ENCODE data around the gene EIF3CL. TPM values are rescaled to one million over a fixed set of nuclear protein-coding genes. Genes with fewer than 3 reads are reported as not detected.

EIF3CL gene
- total and polyA plus RNA-seq, 10 donors, result 26.9 to 189 (median 42.3) TPM

Small RNA genes within 50 kb of the gene (microRNA-seq; reads per million reads assigned to microRNA genes)
- 0 reads per million in 3 donors for gene MIR6862-1

Small RNA genes within 50 kb of the gene (small RNA-seq; reads per million reads assigned to genes)
- gene AC138904.2 (0 reads per million in 4 donors), gene MIR6862-1 (0 reads per million in 4 donors)

Other genes starting within 250 kb of the EIF3CL start
- gene XPO6, start 191.9 kb downstream of the EIF3CL start, total RNA-seq, result 100 to 1,000 TPM; 259 to 517 (median 343) TPM
- 100 to 1,000 TPM in 2 of 3 donors, 10 to 100 TPM in 1; 96.9 to 150 (median 132) TPM for gene XPO6, start 191.9 kb downstream of the EIF3CL start, polyA plus RNA-seq
- gene SBK1, start 111.3 kb downstream of the EIF3CL start, total RNA-seq, result 1 to 10 TPM; 1.0 to 2.8 (median 2.1) TPM
- under 1 TPM; 0.30 to 0.70 (median 0.46) TPM for gene SBK1, start 111.3 kb downstream of the EIF3CL start, polyA plus RNA-seq
- gene NPIPB6, start 40.3 kb downstream of the EIF3CL start, total RNA-seq, result 10 to 100 TPM in 2 of 7 donors, 1 to 10 TPM in 3, under 1 TPM in 1, not detected in 1; 0.36 to 12.5 (median 6.0) TPM
- 1 to 10 TPM in 1 of 3 donors, under 1 TPM in 2; 0.58 to 1.0 (median 0.59) TPM for gene NPIPB6, start 40.3 kb downstream of the EIF3CL start, polyA plus RNA-seq
- under 1 TPM in 2 of 7 donors, not detected in 5; 0.36 to 0.73 TPM for gene NPIPB7, start 68.5 kb upstream of the EIF3CL start, total RNA-seq
- under 1 TPM; 0.13 to 0.20 (median 0.18) TPM for gene NPIPB7, start 68.5 kb upstream of the EIF3CL start, polyA plus RNA-seq
- 10 to 100 TPM; 32.5 to 44.1 (median 38.3) TPM for gene CLN3, start 88.2 kb upstream of the EIF3CL start, total RNA-seq
- 10 to 100 TPM; 21.1 to 30.7 (median 29.9) TPM for gene CLN3, start 88.2 kb upstream of the EIF3CL start, polyA plus RNA-seq
- gene APOBR, start 90.8 kb upstream of the EIF3CL start, total RNA-seq, result 10 to 100 TPM; 21.4 to 58.4 (median 25.7) TPM
- 10 to 100 TPM in 2 of 3 donors, 1 to 10 TPM in 1; 3.3 to 15.7 (median 12.7) TPM for gene APOBR, start 90.8 kb upstream of the EIF3CL start, polyA plus RNA-seq
- 1 to 10 TPM in 5 of 7 donors, under 1 TPM in 1, not detected in 1; 0.79 to 3.9 (median 1.7) TPM for gene IL27, start 103.0 kb upstream of the EIF3CL start, total RNA-seq
- gene IL27, start 103.0 kb upstream of the EIF3CL start, polyA plus RNA-seq, result 1 to 10 TPM in 1 of 3 donors, under 1 TPM in 2; 0.15 to 1.6 (median 0.61) TPM
- 10 to 100 TPM in 5 of 7 donors, 1 to 10 TPM in 2; 2.7 to 29.8 (median 16.1) TPM for gene NUPR1, start 135.1 kb upstream of the EIF3CL start, total RNA-seq
- 10 to 100 TPM; 16.4 to 53.7 (median 28.4) TPM for gene NUPR1, start 135.1 kb upstream of the EIF3CL start, polyA plus RNA-seq
- gene SGF29, start 150.1 kb upstream of the EIF3CL start, total RNA-seq, result 10 to 100 TPM; 22.9 to 35.1 (median 26.7) TPM
- gene SGF29, start 150.1 kb upstream of the EIF3CL start, polyA plus RNA-seq, result 10 to 100 TPM; 27.2 to 31.7 (median 27.8) TPM
- gene SULT1A2, start 193.2 kb upstream of the EIF3CL start, total RNA-seq, result 1 to 10 TPM; 2.0 to 9.4 (median 5.5) TPM
- 1 to 10 TPM; 1.3 to 3.9 (median 1.7) TPM for gene SULT1A2, start 193.2 kb upstream of the EIF3CL start, polyA plus RNA-seq
- 100 to 1,000 TPM in 4 of 7 donors, 10 to 100 TPM in 3; 35.2 to 184 (median 124) TPM for gene SULT1A1, start 206.2 kb upstream of the EIF3CL start, total RNA-seq
- 10 to 100 TPM; 42.5 to 56.6 (median 49.0) TPM for gene SULT1A1, start 206.2 kb upstream of the EIF3CL start, polyA plus RNA-seq
- gene NPIPB8, start 234.2 kb upstream of the EIF3CL start, total RNA-seq, result 1 to 10 TPM in 3 of 7 donors, under 1 TPM in 3, not detected in 1; 0.32 to 2.4 (median 0.82) TPM
- gene NPIPB8, start 234.2 kb upstream of the EIF3CL start, polyA plus RNA-seq, result not detected